HL-60 (cell line): ENCODE measurements around the gene CDYL.

Experiments used
- DNase-seq, 2 experiments: peaks; one replicate each; pipeline ENCODE4 v3.0.0-alpha.2; 2010 to 2020; ENCODE audit warnings: low read depth in 1 of 2, low spot score in 1 of 2
- H3K27ac ChIP-seq: fragments of 250-450 bp; sonication (Bioruptor Pico); replicated peaks from 2 replicates; pipeline ENCODE4 v1.5.1; 2020; ENCODE audit warnings: mild to moderate bottlenecking, moderate library complexity
- H3K27me3 ChIP-seq: fragments of 250-450 bp; sonication (Bioruptor Pico); 2 replicates; pipeline ENCODE4 v1.5.1; 2021; ENCODE audit warnings: mild to moderate bottlenecking, moderate library complexity; ENCODE audit not compliant: insufficient read depth, poor library complexity, severe bottlenecking
- H3K4me3 ChIP-seq: replicated peaks from 2 replicates; pipeline ENCODE4 v1.5.1; 2011; ENCODE audit warnings: mild to moderate bottlenecking, control low read depth, low read length; ENCODE audit not compliant: insufficient read depth
- CTCF ChIP-seq: IDR thresholded peaks from one replicate; pipeline ENCODE4 v1.5.1; 2011; ENCODE audit warnings: low read length, control low read depth, inconsistent platforms; ENCODE audit not compliant: insufficient read depth
- GABPA ChIP-seq: IDR thresholded peaks from 2 replicates; pipeline ENCODE4 v1.6.1; 2012; ENCODE audit warnings: low read depth
- POLR2AphosphoS5 ChIP-seq: IDR thresholded peaks from 2 replicates; pipeline ENCODE4 v1.6.1; 2012; ENCODE audit warnings: low read depth
- REST ChIP-seq: IDR thresholded peaks from 2 replicates; pipeline ENCODE4 v1.6.1; 2012; ENCODE audit warnings: low read depth; ENCODE audit not compliant: insufficient replicate concordance
- SPI1 ChIP-seq: IDR thresholded peaks from 2 replicates; pipeline ENCODE4 v1.6.1; 2012; ENCODE audit warnings: low read depth, mild to moderate bottlenecking, borderline replicate concordance

CDYL gene

GRCh38 chr6:4870821-4871494 is 94.8 kb downstream of the CDYL start:
- no peak for DNase-seq
- Histone ChIP-seq H3K27me3 (no peaks in the 10 kb centered on the region), H3K27ac (no peak overlapping the region), H3K4me3 (no peak overlapping the region)
- TF ChIP-seq GABPA (no peak), REST (no peak), CTCF (no peak), POLR2AphosphoS5 (no peak), SPI1 (no peak)

- no peak overlapping the region for H3K27ac ChIP-seq
- H3K4me3 ChIP-seq, result no peak overlapping the region
- no peak for DNase-seq
- no peak for TF ChIP-seq CTCF
- TF ChIP-seq REST, result no peak
- TF ChIP-seq SPI1, result no peak
- no peak for TF ChIP-seq POLR2AphosphoS5
- no peak for TF ChIP-seq GABPA
- H3K27me3 ChIP-seq, result no peaks in the 10 kb centered on the region
Observed at GRCh38 chr6:4871825-4872224, 95.6 kb downstream of the CDYL start.

GRCh38 chr6:4872841-4873240 is 96.6 kb downstream of the CDYL start:
- no peak for DNase-seq
- H3K27ac ChIP-seq, result no peak overlapping the region
- TF ChIP-seq GABPA (no peak), SPI1 (no peak)
- H3K27me3 ChIP-seq, result no peaks in the 10 kb centered on the region
- no peak overlapping the region for H3K4me3 ChIP-seq

GRCh38 chr6:4873928-4874327 is 97.7 kb downstream of the CDYL start:
- Histone ChIP-seq H3K27me3 (no peaks in the 10 kb centered on the region), H3K27ac (no peak overlapping the region), H3K4me3 (no peak overlapping the region)
- DNase-seq, result no peak
- TF ChIP-seq POLR2AphosphoS5 (no peak), REST (no peak), CTCF (no peak), GABPA (no peak), SPI1 (no peak)
